GM12892 (cell line): ENCODE measurements around the gene SUV39H1.

ENCODE experiments used
- DNase-seq: peaks from one replicate; pipeline ENCODE4 v3.0.0; 2011; ENCODE audit not compliant: insufficient read length
- FAIRE-seq: peaks from 2 replicates; lab custom pipeline; 2011; peaks lifted over from hg19 to GRCh38; lab: Jason Lieb, UNC
- POLR2A ChIP-seq: IDR thresholded peaks from 2 replicates; pipeline ENCODE4 v1.6.1; 2011; ENCODE audit warnings: low read depth, low read length, control low read depth
- POLR2AphosphoS5 ChIP-seq: IDR thresholded peaks from 2 replicates; pipeline ENCODE4 v1.6.1; 2011; ENCODE audit warnings: low read depth, low read length, control low read depth
- TAF1 ChIP-seq: IDR thresholded peaks from 2 replicates; pipeline ENCODE4 v1.6.1; 2011; ENCODE audit warnings: low read depth, mild to moderate bottlenecking, control low read depth, low read length, borderline replicate concordance

SUV39H1 gene

DNA sequence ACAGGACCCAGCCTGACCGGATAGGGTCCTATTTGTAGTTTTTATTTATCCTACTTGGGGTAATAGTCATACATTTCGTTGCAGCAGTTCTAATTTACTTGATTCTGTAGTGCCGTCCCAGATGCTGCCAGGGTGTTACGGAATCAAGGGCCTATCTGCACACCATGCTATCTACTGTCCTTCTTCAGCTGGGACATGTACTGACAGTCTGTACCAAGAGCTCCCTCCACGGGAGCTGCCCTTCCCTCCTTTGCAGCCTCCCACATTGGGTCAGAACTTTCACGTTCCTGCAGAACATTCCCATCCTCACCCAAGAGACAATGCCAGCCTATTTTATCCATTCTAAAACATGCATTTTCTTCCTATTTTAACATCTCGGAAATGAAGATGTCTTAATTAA lies 6.7 kb downstream of the SUV39H1 start:
- TF ChIP-seq TAF1, result no peak
- TF ChIP-seq POLR2AphosphoS5, result no peak
- TF ChIP-seq POLR2A, result no peak
- FAIRE-seq (no peak), DNase-seq (no peak)

DNA sequence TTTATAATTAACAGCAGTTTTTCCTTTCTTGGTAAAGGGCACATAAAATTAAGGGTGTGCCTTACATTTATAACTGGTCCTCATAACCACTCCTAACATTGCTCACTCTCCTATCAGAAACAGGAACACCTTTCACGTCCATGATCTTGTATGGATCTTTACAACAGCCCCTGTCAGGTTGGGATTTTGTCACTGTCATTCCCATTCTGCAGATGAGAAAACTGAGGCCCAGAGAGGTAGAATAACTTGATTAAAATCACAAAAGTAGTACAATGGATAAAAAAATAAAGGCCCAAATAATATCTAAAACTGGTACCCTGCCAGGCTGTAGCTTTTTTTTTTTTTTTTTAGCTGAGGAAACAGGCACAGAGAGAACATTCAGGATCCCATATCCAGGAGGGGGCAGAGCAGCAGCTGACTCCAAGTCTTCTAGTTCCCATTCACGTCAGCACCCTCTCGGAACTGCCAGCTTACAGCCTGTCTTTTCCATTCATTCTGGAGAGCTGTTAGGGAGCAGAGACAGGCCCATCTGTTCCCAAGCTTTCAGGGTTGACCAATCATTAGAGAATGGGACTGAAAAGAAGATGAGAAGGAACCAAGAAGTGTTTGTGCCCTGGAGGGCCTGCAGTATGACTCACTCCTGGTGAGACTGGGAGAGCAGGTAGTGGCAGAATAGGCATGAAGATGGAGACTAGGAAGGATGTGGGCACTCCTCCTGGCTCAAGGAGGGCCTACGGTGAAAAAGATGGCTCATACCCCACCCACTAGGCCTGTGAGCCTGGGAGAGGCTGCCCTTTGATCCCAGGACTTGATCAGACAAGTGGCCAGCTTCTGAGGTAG lies 7.3 kb downstream of the SUV39H1 start:
- DNase-seq (no peak), FAIRE-seq (no peak)
- TF ChIP-seq POLR2AphosphoS5 (no peak), POLR2A (no peak), TAF1 (no peak)

DNA sequence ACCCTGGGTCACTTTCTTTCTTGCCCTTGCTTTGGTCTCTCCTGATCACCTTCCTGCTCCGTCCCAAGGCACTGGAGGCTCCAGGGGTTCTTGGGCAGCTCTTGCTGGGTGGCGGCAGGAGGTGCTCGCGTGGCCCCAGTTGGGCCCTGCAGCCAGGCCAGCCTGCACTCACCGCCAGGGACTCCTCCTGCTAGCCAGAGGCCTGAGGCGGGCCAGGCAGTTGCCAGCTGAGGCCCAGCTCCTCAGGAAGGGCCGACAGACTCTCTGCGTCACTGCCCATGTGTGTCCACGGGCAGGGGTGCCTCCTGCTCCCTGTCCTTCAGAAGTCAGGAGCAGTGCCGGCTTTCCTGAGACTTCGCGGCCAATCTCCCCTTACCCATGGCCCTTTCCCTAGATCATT lies 9.3 kb downstream of the SUV39H1 start:
- FAIRE-seq (no peak), DNase-seq (no peak)
- TF ChIP-seq POLR2AphosphoS5, result no peak
- no peak for TF ChIP-seq TAF1
- TF ChIP-seq POLR2A, result no peak

- FAIRE-seq (no peak), DNase-seq (no peak)
- TF ChIP-seq POLR2A, result no peak
- TF ChIP-seq POLR2AphosphoS5, result no peak
- no peak for TF ChIP-seq TAF1
Observed at GRCh38 chrX:48709522-48710112, 13.1 kb downstream of the SUV39H1 start.

DNA sequence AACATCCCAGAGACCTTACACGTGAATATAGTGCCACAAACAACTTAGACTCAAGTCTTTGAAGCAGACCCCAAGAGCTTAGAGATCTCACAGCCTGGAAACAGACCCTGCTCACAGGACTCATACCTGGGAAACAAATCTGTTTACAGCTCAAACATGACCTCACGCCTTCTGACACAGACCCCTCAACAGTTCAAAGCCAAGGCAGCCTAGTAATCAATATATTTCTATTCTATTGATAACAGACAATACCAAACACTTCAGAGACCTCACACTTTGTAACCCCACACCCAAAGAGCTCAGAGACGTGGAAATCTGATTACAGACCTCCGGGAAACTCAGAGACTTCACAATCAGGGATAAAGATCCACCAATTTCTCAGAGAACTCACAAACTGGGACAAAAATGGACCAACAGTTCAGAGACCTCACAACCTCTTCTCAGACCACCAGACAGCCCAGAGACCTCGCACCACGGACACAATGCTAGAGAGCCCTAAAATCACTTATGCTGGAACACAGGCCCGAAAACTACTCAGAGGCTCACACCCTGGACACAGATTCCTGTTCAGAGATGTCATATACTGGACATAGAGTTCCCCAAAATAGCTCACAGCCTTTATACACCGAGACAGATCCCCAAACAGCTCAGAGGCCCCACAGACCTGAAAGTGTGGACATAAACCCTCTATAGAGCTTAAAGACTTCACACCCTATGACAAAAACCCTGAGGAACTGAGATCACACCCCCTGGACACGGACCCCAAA lies 14.8 kb downstream of the SUV39H1 start:
- DNase-seq (no peak), FAIRE-seq (no peak)
- no peak for TF ChIP-seq TAF1
- TF ChIP-seq POLR2A, result no peak
- TF ChIP-seq POLR2AphosphoS5, result no peak

DNA sequence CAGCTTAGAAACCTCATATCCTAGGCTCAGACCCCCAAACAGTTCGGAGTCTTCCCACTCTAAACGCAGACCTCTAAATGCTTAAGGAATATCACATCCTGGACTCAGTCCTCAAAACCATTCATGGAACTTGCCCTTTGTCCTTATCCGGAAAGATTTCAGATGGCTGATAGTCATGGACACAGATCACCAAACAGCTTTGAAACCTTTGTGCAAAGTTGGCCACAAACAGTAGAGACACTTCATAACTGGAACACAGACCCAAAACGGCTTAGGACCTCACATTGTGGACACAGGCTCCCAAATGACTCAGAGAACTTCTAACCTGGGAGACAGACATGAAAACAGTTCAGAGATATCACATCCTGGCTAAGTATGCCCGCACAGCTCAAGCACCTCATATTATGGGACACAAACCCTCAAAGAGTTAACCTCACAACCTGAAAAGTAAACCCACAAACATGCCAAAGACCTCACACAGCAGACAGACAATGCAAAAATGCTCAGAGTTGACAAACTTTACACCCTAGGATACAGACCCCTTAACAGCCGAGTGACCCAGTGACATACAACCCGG lies 15.5 kb downstream of the SUV39H1 start:
- FAIRE-seq (no peak), DNase-seq (no peak)
- no peak for TF ChIP-seq TAF1

GRCh38 chrX:48713847-48714246 lies 17.3 kb downstream of the SUV39H1 start:
- TF ChIP-seq TAF1 (no peak), POLR2A (no peak), POLR2AphosphoS5 (no peak)
- no peak for FAIRE-seq
- no peak for DNase-seq

GRCh38 chrX:48714573-48714972 lies 18.0 kb downstream of the SUV39H1 start:
- TF ChIP-seq TAF1, result no peak
- DNase-seq (no peak), FAIRE-seq (no peak)

DNA sequence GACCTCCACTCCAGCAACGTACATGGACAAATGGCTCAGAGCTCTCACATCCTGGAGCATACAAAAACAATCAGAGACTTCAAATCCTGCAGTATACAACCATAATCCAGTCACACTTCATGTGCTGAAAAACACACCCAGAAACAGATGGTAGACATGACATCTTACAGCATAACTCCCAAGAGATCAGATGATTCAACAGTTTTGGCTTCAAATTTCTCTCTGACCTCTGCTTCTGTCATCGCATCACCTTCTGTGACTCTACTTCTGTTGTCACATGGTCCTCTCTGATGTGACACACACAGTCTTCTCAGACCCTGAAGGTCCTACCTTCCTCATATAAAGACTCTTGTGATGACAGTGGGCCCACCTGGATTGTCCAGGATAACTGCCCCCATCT lies 18.5 kb downstream of the SUV39H1 start:
- DNase-seq, result no peak
- FAIRE-seq, result no peak
- TF ChIP-seq POLR2A (no peak), TAF1 (no peak), POLR2AphosphoS5 (no peak)

GRCh38 chrX:48715876-48716502 lies 19.5 kb downstream of the SUV39H1 start:
- no peak for TF ChIP-seq TAF1
- no peak for TF ChIP-seq POLR2A
- no peak for TF ChIP-seq POLR2AphosphoS5
- no peak for DNase-seq
- no peak for FAIRE-seq

DNA sequence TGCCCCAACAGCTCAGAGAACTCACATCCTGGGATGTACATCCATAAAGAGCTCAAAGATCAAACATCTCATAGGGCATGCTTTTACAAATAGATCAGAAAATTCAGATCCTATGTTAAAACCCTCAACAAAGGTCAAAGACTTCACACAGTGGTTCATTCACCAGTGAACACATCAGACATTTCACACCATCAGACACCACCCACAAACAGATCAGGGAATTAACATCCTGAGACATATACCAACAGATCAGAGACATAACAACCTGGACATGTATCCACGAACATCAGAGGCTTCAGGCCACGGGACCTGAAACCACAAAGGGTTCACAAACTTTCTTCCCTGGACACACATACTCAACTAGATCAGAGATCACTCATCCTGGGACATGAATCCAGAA lies 23.4 kb downstream of the SUV39H1 start:
- DNase-seq, result no peak
- no peak for FAIRE-seq
- TF ChIP-seq TAF1 (no peak), POLR2AphosphoS5 (no peak), POLR2A (no peak)
